G401 (cell line): ENCODE measurements around the gene MYO6. TPM values are rescaled to one million over a fixed set of nuclear protein-coding genes. Genes with fewer than 3 reads are reported as not detected.
"Not testable (repeated sequence)": the region's sequence is repeated elsewhere in the genome, so short reads cannot be mapped to it uniquely, and the experiment has no call there.

Experiments
- DNase-seq: peaks from one replicate; pipeline ENCODE4 v3.0.0-alpha.2; 2015; ENCODE audit warnings: low spot score
- in situ Hi-C: cut with HindIII; loops from 2 replicates; pipeline ENCODE4 v1.10.0; 2016; ENCODE audit warnings: low sequenced_read_pairs, mixed read lengths
- total RNA-seq: library from RNA; depleted of rRNA; stranded (reverse); fragments of >200 nt; shearing (Covaris generic); gene quantifications from 2 replicates; pipeline ENCODE4 v1.2.3, GENCODE V29; 2014

The MYO6 gene
- total RNA-seq, 1 experiment from 2014 or later, result 4.3 TPM

GRCh38 chr6:75863784-75864183 lies 114.7 kb downstream of the MYO6 start:
- DNase-seq, result no peak
- in situ Hi-C loops, result no loop called here

GRCh38 chr6:75864446-75864845 lies 115.4 kb downstream of the MYO6 start:
- in situ Hi-C loops, result no loop called here
- no peak for DNase-seq

GRCh38 chr6:75870389-75870788 lies 121.3 kb downstream of the MYO6 start:
- in situ Hi-C loops, result no loop called here
- no peak for DNase-seq

GRCh38 chr6:75874224-75874623 lies 125.2 kb downstream of the MYO6 start:
- in situ Hi-C loops, result no loop called here
- DNase-seq, result no peak

GRCh38 chr6:75876152-75876551 lies 127.1 kb downstream of the MYO6 start:
- in situ Hi-C loops, result no loop called here
- DNase-seq, result no peak

- in situ Hi-C loops, result no loop called here
- DNase-seq, result no peak
These were observed 131.3 kb downstream of the MYO6 start for GRCh38 chr6:75880305-75880704.

- in situ Hi-C loops, result no loop called here
- no peak for DNase-seq
These were observed 133.7 kb downstream of the MYO6 start for GRCh38 chr6:75882734-75883133.

- in situ Hi-C loops, result no loop called here
- DNase-seq, result no peak
These were observed 135.8 kb downstream of the MYO6 start for GRCh38 chr6:75884822-75885221.

GRCh38 chr6:75892384-75892783 lies 143.3 kb downstream of the MYO6 start:
- in situ Hi-C loops, result no loop called here
- DNase-seq, result no peak

GRCh38 chr6:75893058-75893775 lies 144.2 kb downstream of the MYO6 start:
- in situ Hi-C loops, result no loop called here
- DNase-seq, result peak; percentile 73

- no peak for DNase-seq
- in situ Hi-C loops, result no loop called here
These were observed 144.7 kb downstream of the MYO6 start for GRCh38 chr6:75893776-75894152.

GRCh38 chr6:75896526-75896925 lies 147.5 kb downstream of the MYO6 start:
- in situ Hi-C loops, result no loop called here
- no peak for DNase-seq

GRCh38 chr6:75900216-75900615 lies 151.2 kb downstream of the MYO6 start:
- DNase-seq, in situ Hi-C loops: not testable (repeated sequence)

GRCh38 chr6:75905129-75905528 lies 156.1 kb downstream of the MYO6 start:
- DNase-seq, in situ Hi-C loops: not testable (repeated sequence)

GRCh38 chr6:75906871-75907270 lies 157.8 kb downstream of the MYO6 start:
- in situ Hi-C loops, result no loop called here
- DNase-seq, result no peak

GRCh38 chr6:75907444-75907843 lies 158.4 kb downstream of the MYO6 start:
- in situ Hi-C loops, result no loop called here
- no peak for DNase-seq

GRCh38 chr6:75913040-75913439 lies 164.0 kb downstream of the MYO6 start:
- DNase-seq, result no peak
- in situ Hi-C loops, result no loop called here

GRCh38 chr6:75922226-75922625 lies 173.2 kb downstream of the MYO6 start:
- no peak for DNase-seq
- in situ Hi-C loops, result no loop called here

GRCh38 chr6:75926293-75927168 lies 177.5 kb downstream of the MYO6 start:
- no peak for DNase-seq
- in situ Hi-C loops, result no loop called here

GRCh38 chr6:75931011-75931680 lies 182.1 kb downstream of the MYO6 start:
- in situ Hi-C loops, result no loop called here

More at GRCh38 chr6:75931011-75931680, 182.1 kb downstream of the MYO6 start:
- DNase-seq, result no peak
